PC-3 (cell line): ENCODE data around the gene TMED7.

Experiments
- EZH2 ChIP-seq: fragments of 300-600 bp; sonication (generic); IDR thresholded peaks from one replicate; pipeline ENCODE4 v1.6.1; 2017; ENCODE audit warnings: antibody characterized with exemption, mild to moderate bottlenecking, low read length; ENCODE audit not compliant: unreplicated experiment
- EZH2phosphoT487 ChIP-seq: fragments of 300-600 bp; sonication (generic); IDR thresholded peaks from 2 replicates; pipeline ENCODE4 v1.6.1; 2018; ENCODE audit warnings: mild to moderate bottlenecking, antibody characterized with exemption, low read length, borderline replicate concordance
- TF ChIP-seq, protein P1 (sequence below): fragments of 300-600 bp; sonication (generic); conservative IDR thresholded peaks from 2 replicates; pipeline ENCODE4 v1.5.1; 2017; ENCODE audit warnings: antibody characterized with exemption, low read depth, mild to moderate bottlenecking, low read length

GRCh38 chr5:115600766-115601165 is 25.1 kb downstream of the TMED7 start:
- TF ChIP-seq, protein P1, sequence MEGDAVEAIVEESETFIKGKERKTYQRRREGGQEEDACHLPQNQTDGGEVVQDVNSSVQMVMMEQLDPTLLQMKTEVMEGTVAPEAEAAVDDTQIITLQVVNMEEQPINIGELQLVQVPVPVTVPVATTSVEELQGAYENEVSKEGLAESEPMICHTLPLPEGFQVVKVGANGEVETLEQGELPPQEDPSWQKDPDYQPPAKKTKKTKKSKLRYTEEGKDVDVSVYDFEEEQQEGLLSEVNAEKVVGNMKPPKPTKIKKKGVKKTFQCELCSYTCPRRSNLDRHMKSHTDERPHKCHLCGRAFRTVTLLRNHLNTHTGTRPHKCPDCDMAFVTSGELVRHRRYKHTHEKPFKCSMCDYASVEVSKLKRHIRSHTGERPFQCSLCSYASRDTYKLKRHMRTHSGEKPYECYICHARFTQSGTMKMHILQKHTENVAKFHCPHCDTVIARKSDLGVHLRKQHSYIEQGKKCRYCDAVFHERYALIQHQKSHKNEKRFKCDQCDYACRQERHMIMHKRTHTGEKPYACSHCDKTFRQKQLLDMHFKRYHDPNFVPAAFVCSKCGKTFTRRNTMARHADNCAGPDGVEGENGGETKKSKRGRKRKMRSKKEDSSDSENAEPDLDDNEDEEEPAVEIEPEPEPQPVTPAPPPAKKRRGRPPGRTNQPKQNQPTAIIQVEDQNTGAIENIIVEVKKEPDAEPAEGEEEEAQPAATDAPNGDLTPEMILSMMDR: no peak
- TF ChIP-seq EZH2 (no peak), EZH2phosphoT487 (no peak)
